Erythroblast (primary cell): Measurements from ENCODE around the gene PCDHA10.

Experiments
- GATA1 ChIP-seq: IDR thresholded peaks from 2 replicates; pipeline ENCODE4 v1.6.1; 2011; ENCODE audit warnings: low read depth, mild to moderate bottlenecking, control low read depth, low read length, moderate library complexity
- POLR2A ChIP-seq: IDR thresholded peaks from 2 replicates; pipeline ENCODE4 v1.6.1; 2011; ENCODE audit warnings: mild to moderate bottlenecking, low read length

DNA sequence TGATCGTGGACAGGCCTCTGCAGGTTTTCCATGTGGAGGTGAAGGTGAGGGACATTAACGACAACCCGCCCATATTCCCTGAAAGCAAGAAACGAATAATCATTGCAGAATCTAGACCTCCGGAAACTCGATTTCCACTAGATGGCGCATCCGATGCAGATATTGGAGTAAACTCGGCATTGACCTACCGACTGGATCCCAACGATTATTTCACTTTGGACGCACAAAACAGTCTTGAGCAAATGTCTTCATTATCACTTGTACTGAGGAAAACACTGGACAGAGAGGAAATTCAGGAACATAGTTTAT lies 26.8 kb downstream of the PCDHA10 start:
- no peak for TF ChIP-seq POLR2A
- TF ChIP-seq GATA1 = no peak
